ENCODE results near the gene PEX14. TPM values are rescaled to one million over a fixed set of nuclear protein-coding genes. Genes with fewer than 3 reads are reported as not detected.

The PEX14 gene
- total and polyA plus RNA-seq, 9 of the 15 experiments (the other 6 are each of a cell fraction or from before 2014, with no cell fraction given) = 2.6 to 45.7 (median 22.7) TPM

GRCh38 chr1:10556430-10557005 lies 81.8 kb downstream of the PEX14 start (continued):
- TF ChIP-seq E4F1 (CRISPR knock-in tag; IDR thresholded peaks at IDR 0.05; ENCODE audit: borderline replicate concordance) = no peak
- TF ChIP-seq TRIM28 (IDR thresholded peaks at IDR 0.05) = peak; percentile 60; the same call in 1 of the 2 replicates
- no peak for TF ChIP-seq SP1 (CRISPR knock-in tag; IDR thresholded peaks at IDR 0.05)
- TF ChIP-seq KDM2B (CRISPR knock-in tag; IDR thresholded peaks at IDR 0.05) = no peak
- TF ChIP-seq ZNF347 (CRISPR knock-in tag; IDR thresholded peaks at IDR 0.05; ENCODE audit: low read depth) = no peak
- TF ChIP-seq CHD4 (IDR thresholded peaks at IDR 0.05; ENCODE audit: insufficient read depth, insufficient replicate concordance, low read depth, low read length, poor library complexity, severe bottlenecking) = peak; percentile 90
- TF ChIP-seq EP400 (IDR thresholded peaks at IDR 0.05) = peak; percentile 83
- peak; percentile 71 for TF ChIP-seq CXXC5 (CRISPR knock-in tag; IDR thresholded peaks at IDR 0.05)
- no peak for TF ChIP-seq FOXP4 (CRISPR knock-in tag; IDR thresholded peaks at IDR 0.05; ENCODE audit: borderline replicate concordance)
- no peak for TF ChIP-seq HMG20B (CRISPR knock-in tag; IDR thresholded peaks at IDR 0.05)
- no peak for TF ChIP-seq CSDE1 (IDR thresholded peaks at IDR 0.05)
- TF ChIP-seq CCNT2 (IDR thresholded peaks at IDR 0.05; ENCODE audit: borderline replicate concordance, extremely low read depth, insufficient read length, low read depth, low read length) = no peak
- TF ChIP-seq POLR2H (tag; IDR thresholded peaks at IDR 0.05; ENCODE audit: low read depth) = 0 out of 2 replicates have a peak, but pooled peaks have one; percentile 38
- no peak; the same call in 1 of the 2 replicates for TF ChIP-seq NBN (IDR thresholded peaks at IDR 0.05; ENCODE audit: low read depth)
- TF ChIP-seq POU5F1 (IDR thresholded peaks at IDR 0.05; ENCODE audit: borderline replicate concordance, low read depth, low read length, partially characterized antibody) = no peak
- peak; percentile 71 for TF ChIP-seq DPF2 (IDR thresholded peaks at IDR 0.05)
- no peak for TF ChIP-seq CREBBP (IDR thresholded peaks at IDR 0.05; ENCODE audit: low read depth, low read length)
- peak in 1 of 2 experiments; percentile 58; a peak in 1 of 4 replicates for TF ChIP-seq TRIM24 (IDR thresholded peaks at IDR 0.05)
- no peak; the same call in 1 of the 2 replicates for TF ChIP-seq TAF7 (tag; IDR thresholded peaks at IDR 0.05)
- 0 out of 2 replicates have a peak, but pooled peaks have one; percentile 12 for TF ChIP-seq ZFX (CRISPR knock-in tag; IDR thresholded peaks at IDR 0.05)
- no peak for TF ChIP-seq KLF1 (tag; IDR thresholded peaks at IDR 0.05)
- TF ChIP-seq KDM5B (IDR thresholded peaks at IDR 0.05; ENCODE audit: insufficient replicate concordance, low read depth, low read length) = no peak
